GM12891 (cell line): ENCODE data around the gene ARFIP1.

ENCODE experiments used
- DNase-seq: peaks from one replicate; pipeline ENCODE4 v3.0.0; 2011; ENCODE audit warnings: low spot score; ENCODE audit not compliant: insufficient read length
- FAIRE-seq: peaks from 2 replicates; lab custom pipeline; 2011; peaks lifted over from hg19 to GRCh38; lab: Jason Lieb, UNC
- PAX5 ChIP-seq: IDR thresholded peaks from 2 replicates; pipeline ENCODE4 v1.6.1; 2011; ENCODE audit warnings: low read length, moderate library complexity, mild to moderate bottlenecking; ENCODE audit not compliant: insufficient read depth, severe bottlenecking
- POLR2A ChIP-seq: IDR thresholded peaks from 2 replicates; pipeline ENCODE4 v1.6.1; 2011; ENCODE audit warnings: low read depth, low read length, control low read depth
- POLR2AphosphoS5 ChIP-seq: IDR thresholded peaks from 2 replicates; pipeline ENCODE4 v1.6.1; 2011; ENCODE audit warnings: low read depth, low read length, control low read depth
- POU2F2 ChIP-seq: IDR thresholded peaks from 2 replicates; pipeline ENCODE4 v1.6.1; 2011; ENCODE audit warnings: low read depth, mild to moderate bottlenecking, control low read depth, low read length, moderate library complexity
- SPI1 ChIP-seq: IDR thresholded peaks from 2 replicates; pipeline ENCODE4 v1.6.1; 2011; ENCODE audit warnings: low read depth, low read length, control low read depth
- TAF1 ChIP-seq: IDR thresholded peaks from 2 replicates; pipeline ENCODE4 v1.6.1; 2011; ENCODE audit warnings: low read depth, low read length, control low read depth

ARFIP1 gene

DNA sequence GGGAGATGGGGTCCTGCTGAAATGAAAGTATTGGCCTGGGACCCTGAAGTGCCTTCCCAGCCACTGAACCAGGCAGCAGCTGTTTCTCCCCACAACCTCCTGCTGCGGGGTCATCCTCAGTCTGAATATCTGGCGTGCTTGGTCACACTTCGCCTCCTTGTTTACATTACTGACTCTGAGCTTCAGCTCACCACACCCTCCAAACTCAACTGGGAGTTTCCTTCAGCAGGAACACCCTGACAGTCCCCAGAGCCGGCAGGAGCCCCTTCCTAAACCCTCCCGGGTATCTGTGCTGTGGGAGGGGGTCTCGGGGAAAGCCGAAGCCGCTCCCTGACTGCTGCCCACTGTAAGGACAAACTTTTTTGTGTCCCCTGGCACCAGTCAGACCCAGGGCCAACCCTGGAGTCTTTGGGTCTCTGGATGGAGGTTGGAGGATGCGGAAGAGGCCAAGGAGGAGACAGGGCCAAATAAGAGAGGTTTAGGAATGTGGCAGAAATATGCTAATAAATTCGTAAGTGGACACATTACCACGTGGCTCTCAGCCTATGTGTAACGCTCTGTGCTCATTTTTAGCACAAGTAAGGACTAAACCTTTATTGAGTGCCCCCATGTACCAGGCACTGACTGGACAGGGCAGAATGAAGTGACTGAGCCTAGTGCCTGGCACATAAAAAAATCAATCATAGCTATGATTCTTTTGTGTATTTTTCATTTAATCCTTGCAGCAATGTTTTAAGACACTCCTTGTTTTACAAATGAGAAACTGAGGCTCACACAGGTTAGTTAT is 177.1 kb downstream of the ARFIP1 start:
- FAIRE-seq (no peak), DNase-seq (no peak)
- TF ChIP-seq PAX5 (no peak), SPI1 (no peak), POU2F2 (no peak), TAF1 (no peak), POLR2AphosphoS5 (no peak), POLR2A (no peak)

DNA sequence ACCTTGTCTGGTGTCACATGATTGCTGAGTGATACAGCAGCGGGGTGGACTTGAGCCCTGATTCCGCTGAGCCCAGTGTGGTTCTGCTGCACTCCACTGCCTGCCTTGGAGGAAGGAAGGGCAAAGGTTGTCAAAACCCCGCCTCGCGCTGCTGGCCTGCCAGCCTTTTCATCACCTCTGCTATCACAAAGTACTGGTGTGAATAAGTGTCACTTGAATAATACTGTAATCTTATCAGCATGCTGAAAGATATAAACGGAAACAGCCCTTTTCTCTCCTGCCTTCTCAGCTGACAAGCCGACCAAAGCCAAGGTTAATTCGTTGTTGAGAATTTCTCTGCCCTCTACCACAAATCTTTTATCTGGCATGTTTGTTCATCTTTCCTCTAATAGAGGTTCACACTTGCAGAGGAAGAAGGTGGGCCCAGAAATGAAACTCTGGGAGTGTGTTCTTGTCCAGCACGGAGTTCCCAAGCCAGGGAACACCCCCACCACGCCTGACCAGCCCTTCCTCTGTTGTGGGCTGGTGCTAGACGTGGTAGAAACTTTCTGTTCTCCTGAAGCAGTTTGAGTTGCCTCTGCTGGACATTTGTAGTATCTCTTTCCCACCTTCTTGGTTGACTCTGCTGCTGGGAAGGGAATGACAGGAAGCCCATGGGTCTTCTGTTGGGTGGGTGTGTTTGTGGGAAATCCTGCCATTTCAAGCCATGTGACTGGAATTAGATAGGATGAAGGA is 177.8 kb downstream of the ARFIP1 start:
- DNase-seq (no peak), FAIRE-seq (peak; percentile 40)
- TF ChIP-seq POLR2AphosphoS5 (no peak), TAF1 (no peak), SPI1 (no peak), POU2F2 (no peak), POLR2A (no peak), PAX5 (no peak)

DNA sequence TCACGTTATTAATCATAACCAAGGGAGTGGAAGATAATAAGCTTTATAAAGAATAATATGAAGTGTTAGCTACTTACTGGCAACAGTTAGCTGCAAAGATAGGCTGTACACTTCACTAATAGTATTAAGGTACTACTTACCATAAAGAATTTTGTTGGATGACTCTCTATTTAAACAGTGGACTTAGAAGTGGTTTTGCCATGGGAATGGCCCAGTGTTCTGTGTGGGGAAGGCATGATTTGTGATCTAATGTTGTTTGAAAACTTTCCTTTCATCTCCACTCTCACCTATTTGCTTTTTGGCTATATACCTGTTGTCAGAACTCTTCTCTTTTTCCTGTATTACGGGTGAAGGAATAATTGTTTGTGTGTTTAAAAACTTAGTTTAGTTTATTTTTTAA is 179.3 kb downstream of the ARFIP1 start:
- FAIRE-seq (no peak), DNase-seq (no peak)
- TF ChIP-seq TAF1 (no peak), POLR2AphosphoS5 (no peak), PAX5 (no peak), SPI1 (no peak)

DNA sequence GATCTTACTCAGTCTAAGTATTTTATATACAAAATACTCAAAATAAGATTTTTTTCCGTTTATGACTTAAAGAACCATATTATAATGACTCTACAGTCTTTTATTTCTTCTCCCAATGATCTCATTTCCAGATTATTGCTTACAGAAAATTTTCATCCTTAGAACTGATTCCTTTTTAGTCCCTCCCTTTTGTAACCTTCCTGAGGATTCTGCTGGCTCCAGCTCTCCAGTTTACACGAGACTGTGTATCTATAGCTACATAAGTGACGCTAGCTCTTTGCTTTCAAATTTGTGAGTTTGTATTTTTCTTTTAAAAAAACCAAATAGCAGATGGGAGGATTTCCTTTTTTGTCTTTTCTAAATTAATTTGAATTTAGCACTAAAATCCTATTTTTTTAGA is 180.3 kb downstream of the ARFIP1 start:
- TF ChIP-seq PAX5 (no peak), POLR2AphosphoS5 (no peak), TAF1 (no peak)
- FAIRE-seq, result no peak
- DNase-seq, result no peak

DNA sequence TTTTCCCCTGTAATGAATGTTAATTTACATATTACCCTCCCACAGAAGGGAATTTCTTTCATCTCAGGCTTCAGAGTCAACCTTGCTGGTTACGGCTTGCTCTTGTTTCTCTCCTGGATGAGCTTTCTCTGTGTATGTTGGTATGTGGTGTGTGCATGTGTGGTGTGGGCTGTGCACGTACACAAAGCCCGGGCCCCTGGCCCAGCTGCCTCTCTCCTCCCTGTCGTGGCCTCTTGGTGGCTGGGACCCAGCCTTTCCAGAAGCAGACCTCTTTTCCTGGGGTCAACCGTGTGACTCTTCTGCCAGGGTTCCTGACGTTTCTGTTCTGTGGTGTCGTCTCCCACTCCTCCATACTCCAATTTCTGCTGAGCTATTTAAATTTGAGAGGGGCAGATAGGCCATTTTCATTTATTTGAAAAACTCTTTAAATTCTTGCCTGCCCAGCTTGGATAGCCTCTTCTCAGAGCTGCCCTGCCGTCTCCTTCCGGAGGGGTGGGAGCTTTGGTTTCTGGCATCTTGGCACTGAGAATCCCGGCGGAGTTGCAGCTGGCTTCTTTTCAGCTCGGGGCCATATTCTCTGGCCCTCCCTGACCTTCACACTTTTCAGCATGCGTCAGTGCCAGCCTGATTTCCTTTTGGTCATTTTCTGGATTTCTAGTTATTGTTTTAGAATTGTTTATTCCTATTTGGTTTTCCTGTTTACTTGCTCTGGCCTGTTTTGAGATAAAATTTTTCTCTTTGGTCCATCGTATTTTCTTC is 181.4 kb downstream of the ARFIP1 start:
- no peak for TF ChIP-seq POLR2AphosphoS5
- TF ChIP-seq SPI1, result no peak
- TF ChIP-seq PAX5, result no peak
- no peak for TF ChIP-seq POU2F2
- TF ChIP-seq TAF1, result no peak
- no peak for TF ChIP-seq POLR2A
- FAIRE-seq (no peak), DNase-seq (no peak)

DNA sequence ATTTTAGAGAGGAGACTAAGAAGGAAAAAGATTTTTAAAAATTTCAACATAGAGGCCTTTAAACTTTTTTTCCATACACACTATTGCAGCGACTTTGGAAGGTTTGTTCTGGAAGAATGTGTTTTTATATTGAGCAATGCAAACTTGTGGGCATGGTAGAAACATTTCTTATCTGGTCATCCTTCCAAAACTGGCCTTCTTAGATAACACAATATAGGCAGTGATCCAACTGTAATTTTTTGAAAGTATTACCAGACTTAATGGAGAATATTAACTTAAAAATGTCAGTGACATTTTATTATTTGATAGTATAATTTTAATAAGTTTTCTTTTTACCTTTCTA is 182.0 kb downstream of the ARFIP1 start:
- no peak for TF ChIP-seq TAF1
- TF ChIP-seq PAX5, result no peak
- no peak for TF ChIP-seq SPI1
- TF ChIP-seq POU2F2, result no peak
- no peak for TF ChIP-seq POLR2A
- DNase-seq (no peak), FAIRE-seq (no peak)
